DND-41 (cell line): ENCODE results near the gene TRAPPC2.

Experiments
- ATAC-seq: fragments of 200-7000 bp; cut with Tn5 transposase; 3 replicates; pipeline ENCODE4 v1.9.1; 2021; ENCODE audit warnings: low read depth; ENCODE audit not compliant: insufficient read depth
- DNase-seq: peaks from one replicate; pipeline ENCODE4 v3.0.0-alpha.2; 2020
- H2AFZ ChIP-seq: 2 replicates; pipeline ENCODE4 v1.6.0; 2012; ENCODE audit warnings: low read depth, low read length
- H3K27ac ChIP-seq: 2 replicates; pipeline ENCODE4 v1.5.1; 2012; ENCODE audit warnings: low read length, inconsistent platforms
- H3K27me3 ChIP-seq: fragments of 200-600 bp; sonication (generic); 2 replicates; pipeline ENCODE4 v1.6.0; 2012; ENCODE audit warnings: low read length, mild to moderate bottlenecking, inconsistent platforms; ENCODE audit not compliant: insufficient read depth, poor library complexity
- H3K36me3 ChIP-seq: 2 replicates; pipeline ENCODE4 v1.5.1; 2012; ENCODE audit warnings: low read length, inconsistent platforms; ENCODE audit not compliant: insufficient read depth
- H3K4me1 ChIP-seq: 2 replicates; pipeline ENCODE4 v1.5.1; 2012; ENCODE audit warnings: mild to moderate bottlenecking, low read length; ENCODE audit not compliant: insufficient read depth
- H3K4me2 ChIP-seq: 2 replicates; pipeline ENCODE4 v1.6.0; 2012; ENCODE audit warnings: mild to moderate bottlenecking, moderate library complexity, low read length, inconsistent platforms; ENCODE audit not compliant: insufficient read depth
- H3K4me3 ChIP-seq, 2 experiments: fragments of 200-600 bp in 1 of 2; shearing (Covaris generic) in 1 of 2; 2 replicates each; pipeline ENCODE4 v1.5.1; 2012 to 2016; ENCODE audit warnings: inconsistent platforms in 2 of 2, low read length in 2 of 2, mild to moderate bottlenecking in 2 of 2, low read depth in 1 of 2, moderate library complexity in 1 of 2
- H3K79me2 ChIP-seq: 2 replicates; pipeline ENCODE4 v1.6.0; 2012; ENCODE audit warnings: low read length, inconsistent platforms; ENCODE audit not compliant: insufficient read depth
- H3K9ac ChIP-seq: 2 replicates; pipeline ENCODE4 v1.6.0; 2012; ENCODE audit warnings: low read depth, mild to moderate bottlenecking, inconsistent platforms, low read length, moderate library complexity
- H3K9me3 ChIP-seq: 2 replicates; pipeline ENCODE4 v1.5.1; 2012; ENCODE audit warnings: low read length, moderate library complexity, mild to moderate bottlenecking, inconsistent platforms; ENCODE audit not compliant: insufficient read depth, severe bottlenecking
- H4K20me1 ChIP-seq: 2 replicates; pipeline ENCODE4 v1.6.0; 2012; ENCODE audit warnings: low read length; ENCODE audit not compliant: insufficient read depth
- CTCF ChIP-seq: IDR thresholded peaks from 2 replicates; pipeline ENCODE4 v1.5.1; 2012; ENCODE audit warnings: borderline replicate concordance, low read length, moderate library complexity, mild to moderate bottlenecking; ENCODE audit not compliant: poor library complexity, severe bottlenecking; ENCODE audit errors: extremely low read depth
- EZH2 ChIP-seq: IDR thresholded peaks from 3 replicates; pipeline ENCODE4 v1.6.1; 2012; ENCODE audit warnings: borderline replicate concordance, low read depth, mild to moderate bottlenecking, moderate library complexity, low read length, inconsistent platforms; ENCODE audit not compliant: severe bottlenecking

The TRAPPC2 gene

GRCh38 chrX:13776387-13776786 lies 42.0 kb upstream of the TRAPPC2 start:
- Histone ChIP-seq H3K79me2 (no peaks in the 10 kb centered on the region), H3K27ac (no peak overlapping the region), H3K9ac (no peak overlapping the region), H3K27me3 (no peaks in the 10 kb centered on the region), H3K4me2 (no peak overlapping the region), H3K4me3 (no peak overlapping the region), H3K36me3 (peaks cover 9% of the 10 kb centered on the region; the same call in 1 of the 2 replicates), H4K20me1 (no peaks in the 10 kb centered on the region), H2AFZ (no peak overlapping the region), H3K9me3 (no peaks in the 10 kb centered on the region), H3K4me1 (no peaks in the 10 kb centered on the region)
- ATAC-seq (no peak), DNase-seq (no peak)
- no peak for TF ChIP-seq CTCF
- no peak for TF ChIP-seq EZH2

GRCh38 chrX:13775837-13776236 lies 41.4 kb upstream of the TRAPPC2 start:
- no peak overlapping the region for H3K4me2 ChIP-seq
- TF ChIP-seq CTCF (no peak), EZH2 (no peak)
- no peaks in the 10 kb centered on the region for H3K9me3 ChIP-seq
- no peak overlapping the region for H3K27ac ChIP-seq
- no peak overlapping the region for H2AFZ ChIP-seq
- no peaks in the 10 kb centered on the region for H3K4me1 ChIP-seq
- H3K4me3 ChIP-seq = no peak overlapping the region
- no peaks in the 10 kb centered on the region for H3K27me3 ChIP-seq
- no peaks in the 10 kb centered on the region for H3K79me2 ChIP-seq
- peaks cover 9% of the 10 kb centered on the region; the same call in 1 of the 2 replicates for H3K36me3 ChIP-seq
- no peaks in the 10 kb centered on the region for H4K20me1 ChIP-seq
- DNase-seq (no peak), ATAC-seq (no peak)
- no peak overlapping the region for H3K9ac ChIP-seq

GRCh38 chrX:13774696-13775095 lies 40.3 kb upstream of the TRAPPC2 start:
- Histone ChIP-seq H4K20me1 (no peaks in the 10 kb centered on the region), H3K4me3 (no peak overlapping the region), H3K4me1 (no peaks in the 10 kb centered on the region), H3K9me3 (no peaks in the 10 kb centered on the region), H3K27ac (no peak overlapping the region), H3K27me3 (no peaks in the 10 kb centered on the region), H3K79me2 (no peaks in the 10 kb centered on the region), H3K9ac (no peak overlapping the region), H2AFZ (no peak overlapping the region), H3K36me3 (peaks cover 21% of the 10 kb centered on the region; the same call in 1 of the 2 replicates), H3K4me2 (no peak overlapping the region)
- DNase-seq = no peak
- no peak for TF ChIP-seq EZH2
- no peak for TF ChIP-seq CTCF
- no peak for ATAC-seq
